ENCODE results near the gene CDHR3. TPM values are rescaled to one million over a fixed set of nuclear protein-coding genes. Genes with fewer than 3 reads are reported as not detected.

CDHR3 gene
- total and polyA plus RNA-seq, 2 of the 8 experiments (the other 6 are each of a cell fraction or from before 2014, with no cell fraction given): 6.4 to 6.8 TPM

DNA sequence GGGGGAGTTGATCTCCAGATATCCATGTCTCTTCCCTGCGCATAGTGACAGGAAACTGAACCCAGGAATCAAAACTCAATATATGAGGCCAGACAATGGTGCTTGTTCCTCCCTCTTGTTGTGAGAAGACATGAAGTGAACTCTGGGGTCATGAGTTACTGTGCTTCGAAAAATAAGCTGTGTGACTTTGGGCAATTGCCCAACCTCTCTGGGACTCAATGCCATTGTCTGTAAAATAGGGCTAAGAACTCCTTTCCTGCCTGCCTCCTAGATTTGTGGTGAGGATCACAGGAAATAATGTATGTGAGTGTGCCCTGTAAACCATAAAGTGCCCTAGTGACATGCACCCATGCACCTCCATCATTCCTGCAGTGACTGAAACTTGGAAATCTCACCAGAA lies 100.6 kb downstream of the CDHR3 start (continued):
- TF ChIP-seq SRF (IDR thresholded peaks at IDR 0.05; ENCODE audit: low read depth, low read length): no peak
- TF ChIP-seq YY1 (IDR thresholded peaks at IDR 0.05; ENCODE audit: low read depth, low read length): no peak
- no peak for TF ChIP-seq POU5F1 (IDR thresholded peaks at IDR 0.05; ENCODE audit: low read depth, low read length)
- no peak for TF ChIP-seq TEAD4 (IDR thresholded peaks at IDR 0.05; ENCODE audit: low read depth, low read length)
- no peak for TF ChIP-seq EP300 (IDR thresholded peaks at IDR 0.05; ENCODE audit: borderline replicate concordance in 1 of 2, low read depth in 2 of 2, low read length in 2 of 2)
- no peak for TF ChIP-seq HDAC6 (IDR thresholded peaks at IDR 0.05; ENCODE audit: low read depth, low read length)
- TF ChIP-seq POLR2A (IDR thresholded peaks at IDR 0.05; ENCODE audit: control extremely low read depth in 1 of 2, low read depth in 2 of 2, low read length in 2 of 2): no peak
